HG03196 (cell line): Measurements from ENCODE around the gene SELPLG.
A peak's percentile ranks its signal among the peaks of the same experiment; 100 is the strongest.
"Not testable (repeated sequence)": the region's sequence is repeated elsewhere in the genome, so short reads cannot be mapped to it uniquely, and the experiment has no call there.

Source experiments
- ATAC-seq: cut with Tn5 transposase; IDR thresholded peaks from one replicate; pipeline ENCODE4 v1.9.1; 2021; ENCODE audit not compliant: unreplicated experiment

SELPLG gene

GRCh38 chr12:108638997-108639822 lies 5.5 kb upstream of the SELPLG start:
- ATAC-seq = no peak

GRCh38 chr12:108638141-108638827 lies 4.6 kb upstream of the SELPLG start:
- no peak for ATAC-seq

DNA sequence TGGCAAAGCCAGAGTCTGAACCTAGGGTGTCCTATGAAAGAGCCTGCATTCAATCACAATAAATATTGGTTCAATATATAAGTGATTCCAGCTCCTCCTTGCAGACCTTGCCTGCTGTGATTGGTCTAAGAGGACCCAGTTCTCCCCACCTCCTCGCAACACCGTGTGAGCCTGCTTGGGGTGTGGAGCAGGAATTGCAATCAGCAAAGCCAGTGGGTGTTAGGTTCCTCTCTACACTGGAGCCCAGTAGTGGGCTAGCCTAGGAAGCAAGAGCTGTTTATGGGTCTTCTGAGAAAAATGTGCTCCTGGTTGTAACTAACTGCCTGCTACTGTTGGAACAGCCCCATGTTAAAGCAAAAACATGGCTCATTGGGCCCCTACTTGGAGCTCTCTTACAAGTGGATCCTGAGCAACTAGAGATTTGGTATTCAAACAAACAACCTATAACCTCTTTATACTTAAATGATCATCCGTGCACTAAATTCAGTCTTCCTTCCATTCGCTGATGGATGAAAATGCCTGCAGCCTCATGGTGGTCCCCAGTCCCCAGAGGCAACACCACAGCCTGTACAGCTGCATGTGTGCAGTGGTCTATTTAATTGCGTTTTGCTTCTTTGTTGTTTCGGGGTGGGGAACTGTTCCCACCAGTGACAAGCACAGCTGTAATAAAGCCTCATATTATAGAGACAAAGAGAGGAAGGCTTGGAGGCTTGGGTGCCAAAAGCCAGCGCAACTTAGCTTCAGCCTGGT lies 3.7 kb upstream of the SELPLG start:
- no peak for ATAC-seq

DNA sequence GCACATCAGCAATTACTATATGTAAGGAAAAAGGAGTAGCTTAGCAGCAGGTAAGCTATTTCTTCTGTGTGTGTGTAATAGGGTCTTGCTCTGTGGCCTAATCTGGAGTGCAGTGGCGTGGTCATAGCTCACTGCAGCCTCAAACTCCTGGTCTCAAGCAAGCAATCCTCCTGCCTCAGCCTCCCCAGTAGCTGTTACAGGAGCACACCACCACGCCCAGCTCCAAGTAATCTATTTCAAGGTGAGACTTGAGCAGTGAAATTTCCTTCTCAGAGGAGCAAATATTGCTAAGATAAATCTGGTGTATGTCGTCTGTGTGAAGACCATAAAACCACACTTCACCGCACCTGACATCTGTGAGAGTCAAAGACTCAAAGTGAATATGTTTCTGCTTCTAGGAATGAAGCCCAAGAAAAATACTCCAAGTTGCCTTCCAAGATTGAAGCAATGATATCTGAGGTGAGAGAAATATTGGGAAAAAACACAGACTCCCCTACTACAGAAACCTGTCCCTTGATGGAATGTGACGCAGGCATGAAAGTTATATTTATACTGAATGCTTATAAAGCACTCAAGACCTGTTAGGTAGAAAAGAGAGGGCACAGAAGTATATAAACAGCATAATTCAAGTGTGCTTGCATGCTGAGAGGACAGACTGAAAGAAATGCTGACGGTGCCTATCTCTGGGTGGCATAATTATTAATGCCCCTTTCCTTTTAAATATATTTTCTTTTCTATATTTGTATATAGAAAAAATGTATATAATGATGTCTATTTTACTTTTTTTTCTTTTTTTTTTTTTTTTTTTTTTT lies 2.5 kb upstream of the SELPLG start:
- ATAC-seq = no peak

- peak; percentile 51 for ATAC-seq
These were observed 1.7 kb upstream of the SELPLG start for GRCh38 chr12:108635201-108635996.

GRCh38 chr12:108634341-108634751 lies 652 bp upstream of the SELPLG start:
- ATAC-seq = no peak

DNA sequence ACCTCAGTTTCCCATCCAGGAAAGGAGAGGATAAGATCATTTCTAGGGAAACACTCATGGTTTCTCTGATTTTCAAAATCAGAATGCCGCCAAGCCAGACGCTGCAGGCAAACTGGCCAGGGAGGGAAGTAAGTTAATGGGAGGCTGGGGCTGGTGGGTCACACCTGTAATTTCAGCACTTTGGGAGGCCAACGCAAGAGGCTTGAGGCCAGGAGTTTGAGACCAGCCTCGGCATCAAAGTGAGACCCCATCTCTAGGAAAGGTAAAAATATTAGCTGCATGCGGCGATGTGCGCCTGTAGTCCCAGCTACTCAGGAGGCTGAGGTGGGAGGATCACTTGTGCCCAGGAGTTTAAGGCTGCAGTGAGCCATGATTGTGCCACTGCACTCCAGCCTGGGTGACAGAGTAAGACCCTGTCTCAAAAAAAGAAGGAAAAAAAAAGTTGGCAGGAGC lies 587 bp downstream of the SELPLG start:
- ATAC-seq = no peak

GRCh38 chr12:108631261-108631660 lies 2.4 kb downstream of the SELPLG start:
- ATAC-seq = not testable (repeated sequence)

GRCh38 chr12:108630481-108631207 lies 3.0 kb downstream of the SELPLG start:
- no peak for ATAC-seq

GRCh38 chr12:108629824-108630476 lies 3.7 kb downstream of the SELPLG start:
- ATAC-seq = no peak

- ATAC-seq = no peak
These were observed 4.5 kb downstream of the SELPLG start for GRCh38 chr12:108629151-108629550.

DNA sequence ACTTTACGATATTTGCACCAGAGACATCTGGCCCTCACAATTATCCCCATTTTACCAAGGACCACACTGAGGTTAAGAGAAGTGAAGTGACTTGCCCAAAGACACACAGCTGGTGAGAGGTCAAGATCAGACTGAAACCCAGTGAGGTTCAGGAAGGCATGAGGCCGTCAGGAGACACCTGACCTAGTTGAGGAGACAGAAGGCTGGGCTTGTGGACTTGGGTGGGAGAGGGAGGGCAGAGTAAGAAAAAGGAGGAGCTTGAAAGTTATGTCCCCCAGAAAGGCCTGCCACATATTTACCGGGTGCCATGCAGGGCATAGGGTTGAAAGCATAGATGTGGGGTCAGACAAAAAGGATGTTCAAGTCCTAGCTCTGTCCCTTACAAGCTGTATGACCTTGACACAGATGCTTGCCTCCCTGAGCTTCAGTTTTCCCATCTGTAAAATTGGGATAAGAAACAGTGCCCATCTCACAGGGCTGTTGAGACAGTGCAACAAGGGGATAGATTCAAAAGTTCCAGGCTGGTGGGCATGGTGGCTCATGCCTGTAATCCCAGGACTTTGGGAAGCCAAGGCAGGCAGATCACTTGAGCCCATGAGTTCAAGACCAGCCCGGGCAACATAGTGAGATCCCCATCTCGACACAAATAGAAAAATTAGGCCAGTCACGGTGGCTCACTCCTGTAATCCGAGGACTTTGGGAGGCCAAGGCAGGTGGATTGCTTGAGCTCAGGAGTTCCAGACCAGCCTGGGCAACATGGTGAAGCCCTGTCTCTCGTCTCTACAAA lies 6.4 kb downstream of the SELPLG start:
- no peak for ATAC-seq

DNA sequence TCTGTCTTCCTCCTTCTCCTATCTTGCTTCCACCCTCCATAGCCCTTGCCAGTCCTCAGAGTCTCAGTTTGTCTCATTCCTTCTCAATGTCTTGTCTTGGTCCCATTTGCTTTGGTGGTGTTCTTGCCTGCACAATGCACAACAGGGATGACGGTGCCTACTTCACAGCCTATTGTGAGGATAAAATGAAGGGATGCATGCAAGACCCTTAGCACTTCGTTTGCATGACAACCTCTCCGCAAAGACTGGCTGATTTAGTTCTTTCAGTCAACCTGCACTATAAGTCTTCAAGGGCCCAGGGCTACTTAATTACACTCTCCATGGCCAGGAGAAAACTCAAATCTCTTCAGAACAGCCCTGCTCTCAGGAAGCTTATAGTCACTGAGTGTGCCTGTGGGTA lies 8.5 kb downstream of the SELPLG start:
- no peak for ATAC-seq

DNA sequence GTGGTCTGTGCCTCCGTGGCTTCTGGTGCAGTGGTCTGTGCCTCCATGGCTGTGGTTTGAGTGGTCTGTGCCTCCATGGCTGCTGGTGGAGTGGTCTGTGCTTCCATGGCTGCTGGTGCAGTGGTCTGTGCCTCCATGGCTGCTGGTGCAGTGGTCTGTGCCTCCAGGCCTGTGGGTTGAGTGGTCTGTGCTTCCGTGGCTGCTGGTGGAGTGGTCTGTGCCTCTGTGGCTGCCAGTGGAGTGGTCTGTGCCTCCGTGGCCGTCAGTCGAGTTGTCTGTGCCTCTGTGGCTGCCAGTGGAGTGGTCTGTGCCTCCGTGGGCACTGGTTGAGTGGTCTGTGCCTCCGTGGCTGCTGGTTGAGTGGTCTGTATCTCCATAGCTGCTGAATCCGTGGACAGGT lies 10.1 kb downstream of the SELPLG start:
- no peak for ATAC-seq

- no peak for ATAC-seq
These were observed 10.7 kb downstream of the SELPLG start for GRCh38 chr12:108622921-108623514.

GRCh38 chr12:108622421-108622820 lies 11.3 kb downstream of the SELPLG start:
- no peak for ATAC-seq

- ATAC-seq = no peak
These were observed 12.5 kb downstream of the SELPLG start for GRCh38 chr12:108621161-108621560.
